HEK293 (cell line): ENCODE data around the gene CDKAL1.

Experiments
- BCL11A ChIP-seq: fragments of 450-650 bp; formaldehyde crosslinking; IDR thresholded peaks from 2 replicates; pipeline ENCODE4 v1.5.1; 2016; ENCODE audit warnings: low read depth, missing biosample characterization, missing genetic modification characterization
- GLI2 ChIP-seq: fragments of 450-650 bp; formaldehyde crosslinking; IDR thresholded peaks from 2 replicates; pipeline ENCODE4; 2017; ENCODE audit warnings: missing biosample characterization, missing genetic modification characterization, low read depth, borderline replicate concordance
- GLIS2 ChIP-seq: fragments of 450-650 bp; formaldehyde crosslinking; IDR thresholded peaks from 2 replicates; pipeline ENCODE4 v1.5.1; 2016; ENCODE audit warnings: missing biosample characterization, missing genetic modification characterization
- KLF10 ChIP-seq: fragments of 450-650 bp; IDR thresholded peaks from 2 replicates; pipeline ENCODE4 v1.5.1; 2018; ENCODE audit warnings: missing biosample characterization, mild to moderate bottlenecking, missing genetic modification characterization
- OSR2 ChIP-seq: fragments of 450-650 bp; formaldehyde crosslinking; IDR thresholded peaks from 2 replicates; pipeline ENCODE4 v1.5.1; 2016; ENCODE audit warnings: missing biosample characterization, missing genetic modification characterization
- OVOL3 ChIP-seq: fragments of 450-650 bp; formaldehyde crosslinking; IDR thresholded peaks from 2 replicates; pipeline ENCODE4 v1.5.1; 2016; ENCODE audit warnings: missing biosample characterization, missing genetic modification characterization
- PRDM1 ChIP-seq: fragments of 450-650 bp; formaldehyde crosslinking; IDR thresholded peaks from 2 replicates; pipeline ENCODE4; 2016; ENCODE audit warnings: missing biosample characterization, missing genetic modification characterization
- SP7 ChIP-seq: fragments of 450-650 bp; formaldehyde crosslinking; IDR thresholded peaks from 2 replicates; pipeline ENCODE4 v1.5.1; 2016; ENCODE audit warnings: missing biosample characterization, missing genetic modification characterization
- TRIM28 ChIP-seq: IDR thresholded peaks from 2 replicates; pipeline ENCODE4 v1.6.1; 2011; ENCODE audit warnings: low read length, control low read depth, borderline replicate concordance
- ZBTB17 ChIP-seq: fragments of 450-650 bp; formaldehyde crosslinking; IDR thresholded peaks from 2 replicates; pipeline ENCODE4 v1.5.1; 2016; ENCODE audit warnings: missing biosample characterization, missing genetic modification characterization
- ZNF121 ChIP-seq: fragments of 450-650 bp; formaldehyde crosslinking; IDR thresholded peaks from 2 replicates; pipeline ENCODE4 v1.5.1; 2016; ENCODE audit warnings: missing biosample characterization, missing genetic modification characterization
- ZNF184 ChIP-seq: fragments of 450-650 bp; IDR thresholded peaks from 2 replicates; pipeline ENCODE4 v1.5.1; 2018; ENCODE audit warnings: missing biosample characterization, mild to moderate bottlenecking, missing genetic modification characterization
- ZNF335 ChIP-seq: fragments of 450-650 bp; formaldehyde crosslinking; conservative IDR thresholded peaks from 2 replicates; pipeline ENCODE4 v1.5.1; 2016; ENCODE audit warnings: missing biosample characterization, missing genetic modification characterization
- ZNF416 ChIP-seq: fragments of 450-650 bp; formaldehyde crosslinking; IDR thresholded peaks from 2 replicates; pipeline ENCODE4 v1.5.1; 2016; ENCODE audit warnings: missing biosample characterization, missing genetic modification characterization
- ZNF426 ChIP-seq: fragments of 450-650 bp; formaldehyde crosslinking; IDR thresholded peaks from 2 replicates; pipeline ENCODE4 v1.5.1; 2017; ENCODE audit warnings: missing biosample characterization, missing genetic modification characterization, mild to moderate bottlenecking, inconsistent platforms, moderate library complexity
- ZNF501 ChIP-seq: fragments of 450-650 bp; formaldehyde crosslinking; IDR thresholded peaks from 2 replicates; pipeline ENCODE4 v1.5.1; 2016; ENCODE audit warnings: missing biosample characterization, missing genetic modification characterization
- ZNF530 ChIP-seq: fragments of 450-650 bp; formaldehyde crosslinking; IDR thresholded peaks from 2 replicates; pipeline ENCODE4 v1.5.1; 2016; ENCODE audit warnings: low read depth, missing biosample characterization, missing genetic modification characterization
- ZNF664 ChIP-seq: fragments of 450-650 bp; formaldehyde crosslinking; IDR thresholded peaks from 2 replicates; pipeline ENCODE4 v1.5.1; 2016; ENCODE audit warnings: missing biosample characterization, missing genetic modification characterization
- ZNF701 ChIP-seq: fragments of 450-650 bp; formaldehyde crosslinking; IDR thresholded peaks from 2 replicates; pipeline ENCODE4 v1.5.1; 2016; ENCODE audit warnings: missing biosample characterization, missing genetic modification characterization
- ZNF785 ChIP-seq: fragments of 450-650 bp; formaldehyde crosslinking; IDR thresholded peaks from 2 replicates; pipeline ENCODE4 v1.5.1; 2016; ENCODE audit warnings: missing biosample characterization, missing genetic modification characterization
- ZNF843 ChIP-seq: fragments of 450-650 bp; formaldehyde crosslinking; IDR thresholded peaks from 2 replicates; pipeline ENCODE4 v1.5.1; 2016; ENCODE audit warnings: missing biosample characterization, missing genetic modification characterization
- ZSCAN30 ChIP-seq: fragments of 450-650 bp; IDR thresholded peaks from 2 replicates; pipeline ENCODE4 v1.5.1; 2018; ENCODE audit warnings: missing biosample characterization, mild to moderate bottlenecking, missing genetic modification characterization, moderate library complexity
- TF ChIP-seq, protein P1 (sequence below): fragments of 450-650 bp; formaldehyde crosslinking; IDR thresholded peaks from 2 replicates; pipeline ENCODE4 v1.5.1; 2017; ENCODE audit warnings: missing biosample characterization, missing genetic modification characterization
- TF ChIP-seq, protein P2 (sequence below): fragments of 450-650 bp; formaldehyde crosslinking; IDR thresholded peaks from 2 replicates; pipeline ENCODE4 v1.5.1; 2016; ENCODE audit warnings: missing biosample characterization, missing genetic modification characterization
- TF ChIP-seq, protein P3 (sequence below): fragments of 450-650 bp; formaldehyde crosslinking; IDR thresholded peaks from 2 replicates; pipeline ENCODE4 v1.5.1; 2016; ENCODE audit warnings: missing biosample characterization, missing genetic modification characterization, borderline replicate concordance
- TF ChIP-seq, protein P4 (sequence below): fragments of 450-650 bp; formaldehyde crosslinking; IDR thresholded peaks from 2 replicates; pipeline ENCODE4 v1.5.1; 2017; ENCODE audit warnings: missing biosample characterization, missing genetic modification characterization
- TF ChIP-seq, protein P5 (sequence below): fragments of 450-650 bp; formaldehyde crosslinking; conservative IDR thresholded peaks from 2 replicates; pipeline ENCODE4 v1.5.1; 2016; ENCODE audit warnings: low read depth, missing biosample characterization, missing genetic modification characterization

Gene CDKAL1

DNA sequence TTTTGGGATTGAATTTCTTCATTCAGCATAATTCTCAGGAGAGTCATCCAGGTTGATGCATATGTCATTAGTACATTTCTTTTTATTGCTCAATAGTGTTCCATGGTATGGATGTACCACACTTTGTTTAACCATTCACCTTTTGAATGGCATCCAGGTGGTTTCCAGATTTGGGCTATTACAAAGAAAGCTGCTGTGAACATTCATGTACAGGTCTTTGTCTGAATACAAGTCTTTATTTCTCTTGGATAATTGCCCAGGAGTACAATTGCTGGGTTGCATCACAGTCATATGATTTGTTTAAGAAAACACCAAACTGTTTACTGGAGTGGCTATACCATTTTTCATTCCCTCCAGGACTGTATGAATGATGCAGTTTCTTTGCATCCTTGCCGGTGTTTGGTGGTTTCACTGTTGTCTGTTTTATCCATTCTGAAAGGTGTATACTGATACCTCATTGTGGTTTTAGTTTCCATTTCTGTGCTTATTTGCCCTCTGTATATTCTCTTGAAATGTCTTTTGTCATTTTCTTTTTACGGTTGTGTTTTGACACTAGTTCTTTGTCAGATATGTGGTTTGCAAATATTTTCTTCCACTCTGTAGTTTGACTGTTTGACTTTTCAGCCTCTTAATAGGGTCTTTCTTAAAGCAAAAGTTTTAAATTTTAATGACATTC lies 8.8 kb downstream of the CDKAL1 start (continued):
- TF ChIP-seq ZSCAN30 (tag by site-specific recombination) (peak; percentile 47; the same call in 1 of the 2 replicates), GLIS2 (tag by site-specific recombination) (no peak), ZNF184 (tag by site-specific recombination) (peak; percentile 86), ZNF664 (no peak), ZNF121 (tag by site-specific recombination) (no peak), ZNF701 (tag by site-specific recombination) (no peak), ZNF843 (tag by site-specific recombination) (0 out of 2 replicates have a peak, but pooled peaks have one; percentile 25), ZBTB17 (tag by site-specific recombination) (peak; percentile 68), ZNF426 (no peak), ZNF501 (no peak), PRDM1 (tag by site-specific recombination) (peak; percentile 67), SP7 (tag by site-specific recombination) (peak; percentile 82; the same call in 1 of the 2 replicates), ZNF335 (tag by site-specific recombination) (0 out of 2 replicates have a peak, but pooled peaks have one; percentile 23), GLI2 (tag by site-specific recombination) (0 out of 2 replicates have a peak, but pooled peaks have one; percentile 1), OSR2 (tag by site-specific recombination) (peak; percentile 69), OVOL3 (peak; percentile 13; the same call in 1 of the 2 replicates), TRIM28 (peak; percentile 74; the same call in 1 of the 2 replicates), BCL11A (tag by site-specific recombination) (0 out of 2 replicates have a peak, but pooled peaks have one; percentile 27), KLF10 (tag by site-specific recombination) (0 out of 2 replicates have a peak, but pooled peaks have one; percentile 55), ZNF785 (tag by site-specific recombination) (no peak), ZNF530 (tag by site-specific recombination) (no peak), ZNF416 (tag by site-specific recombination) (no peak)
- TF ChIP-seq, protein P1, sequence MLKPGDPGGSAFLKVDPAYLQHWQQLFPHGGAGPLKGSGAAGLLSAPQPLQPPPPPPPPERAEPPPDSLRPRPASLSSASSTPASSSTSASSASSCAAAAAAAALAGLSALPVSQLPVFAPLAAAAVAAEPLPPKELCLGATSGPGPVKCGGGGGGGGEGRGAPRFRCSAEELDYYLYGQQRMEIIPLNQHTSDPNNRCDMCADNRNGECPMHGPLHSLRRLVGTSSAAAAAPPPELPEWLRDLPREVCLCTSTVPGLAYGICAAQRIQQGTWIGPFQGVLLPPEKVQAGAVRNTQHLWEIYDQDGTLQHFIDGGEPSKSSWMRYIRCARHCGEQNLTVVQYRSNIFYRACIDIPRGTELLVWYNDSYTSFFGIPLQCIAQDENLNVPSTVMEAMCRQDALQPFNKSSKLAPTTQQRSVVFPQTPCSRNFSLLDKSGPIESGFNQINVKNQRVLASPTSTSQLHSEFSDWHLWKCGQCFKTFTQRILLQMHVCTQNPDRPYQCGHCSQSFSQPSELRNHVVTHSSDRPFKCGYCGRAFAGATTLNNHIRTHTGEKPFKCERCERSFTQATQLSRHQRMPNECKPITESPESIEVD (tag by site-specific recombination), result peak; percentile 73
- TF ChIP-seq, protein P2, sequence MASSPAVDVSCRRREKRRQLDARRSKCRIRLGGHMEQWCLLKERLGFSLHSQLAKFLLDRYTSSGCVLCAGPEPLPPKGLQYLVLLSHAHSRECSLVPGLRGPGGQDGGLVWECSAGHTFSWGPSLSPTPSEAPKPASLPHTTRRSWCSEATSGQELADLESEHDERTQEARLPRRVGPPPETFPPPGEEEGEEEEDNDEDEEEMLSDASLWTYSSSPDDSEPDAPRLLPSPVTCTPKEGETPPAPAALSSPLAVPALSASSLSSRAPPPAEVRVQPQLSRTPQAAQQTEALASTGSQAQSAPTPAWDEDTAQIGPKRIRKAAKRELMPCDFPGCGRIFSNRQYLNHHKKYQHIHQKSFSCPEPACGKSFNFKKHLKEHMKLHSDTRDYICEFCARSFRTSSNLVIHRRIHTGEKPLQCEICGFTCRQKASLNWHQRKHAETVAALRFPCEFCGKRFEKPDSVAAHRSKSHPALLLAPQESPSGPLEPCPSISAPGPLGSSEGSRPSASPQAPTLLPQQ (tag by site-specific recombination), result 0 out of 2 replicates have a peak, but pooled peaks have one; percentile 60
- TF ChIP-seq, protein P3, sequence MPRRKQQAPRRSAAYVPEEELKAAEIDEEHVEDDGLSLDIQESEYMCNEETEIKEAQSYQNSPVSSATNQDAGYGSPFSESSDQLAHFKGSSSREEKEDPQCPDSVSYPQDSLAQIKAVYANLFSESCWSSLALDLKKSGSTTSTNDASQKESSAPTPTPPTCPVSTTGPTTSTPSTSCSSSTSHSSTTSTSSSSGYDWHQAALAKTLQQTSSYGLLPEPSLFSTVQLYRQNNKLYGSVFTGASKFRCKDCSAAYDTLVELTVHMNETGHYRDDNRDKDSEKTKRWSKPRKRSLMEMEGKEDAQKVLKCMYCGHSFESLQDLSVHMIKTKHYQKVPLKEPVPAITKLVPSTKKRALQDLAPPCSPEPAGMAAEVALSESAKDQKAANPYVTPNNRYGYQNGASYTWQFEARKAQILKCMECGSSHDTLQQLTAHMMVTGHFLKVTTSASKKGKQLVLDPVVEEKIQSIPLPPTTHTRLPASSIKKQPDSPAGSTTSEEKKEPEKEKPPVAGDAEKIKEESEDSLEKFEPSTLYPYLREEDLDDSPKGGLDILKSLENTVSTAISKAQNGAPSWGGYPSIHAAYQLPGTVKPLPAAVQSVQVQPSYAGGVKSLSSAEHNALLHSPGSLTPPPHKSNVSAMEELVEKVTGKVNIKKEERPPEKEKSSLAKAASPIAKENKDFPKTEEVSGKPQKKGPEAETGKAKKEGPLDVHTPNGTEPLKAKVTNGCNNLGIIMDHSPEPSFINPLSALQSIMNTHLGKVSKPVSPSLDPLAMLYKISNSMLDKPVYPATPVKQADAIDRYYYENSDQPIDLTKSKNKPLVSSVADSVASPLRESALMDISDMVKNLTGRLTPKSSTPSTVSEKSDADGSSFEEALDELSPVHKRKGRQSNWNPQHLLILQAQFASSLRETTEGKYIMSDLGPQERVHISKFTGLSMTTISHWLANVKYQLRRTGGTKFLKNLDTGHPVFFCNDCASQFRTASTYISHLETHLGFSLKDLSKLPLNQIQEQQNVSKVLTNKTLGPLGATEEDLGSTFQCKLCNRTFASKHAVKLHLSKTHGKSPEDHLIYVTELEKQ (tag by site-specific recombination), result 0 out of 2 replicates have a peak, but pooled peaks have one; percentile 59
- TF ChIP-seq, protein P4, sequence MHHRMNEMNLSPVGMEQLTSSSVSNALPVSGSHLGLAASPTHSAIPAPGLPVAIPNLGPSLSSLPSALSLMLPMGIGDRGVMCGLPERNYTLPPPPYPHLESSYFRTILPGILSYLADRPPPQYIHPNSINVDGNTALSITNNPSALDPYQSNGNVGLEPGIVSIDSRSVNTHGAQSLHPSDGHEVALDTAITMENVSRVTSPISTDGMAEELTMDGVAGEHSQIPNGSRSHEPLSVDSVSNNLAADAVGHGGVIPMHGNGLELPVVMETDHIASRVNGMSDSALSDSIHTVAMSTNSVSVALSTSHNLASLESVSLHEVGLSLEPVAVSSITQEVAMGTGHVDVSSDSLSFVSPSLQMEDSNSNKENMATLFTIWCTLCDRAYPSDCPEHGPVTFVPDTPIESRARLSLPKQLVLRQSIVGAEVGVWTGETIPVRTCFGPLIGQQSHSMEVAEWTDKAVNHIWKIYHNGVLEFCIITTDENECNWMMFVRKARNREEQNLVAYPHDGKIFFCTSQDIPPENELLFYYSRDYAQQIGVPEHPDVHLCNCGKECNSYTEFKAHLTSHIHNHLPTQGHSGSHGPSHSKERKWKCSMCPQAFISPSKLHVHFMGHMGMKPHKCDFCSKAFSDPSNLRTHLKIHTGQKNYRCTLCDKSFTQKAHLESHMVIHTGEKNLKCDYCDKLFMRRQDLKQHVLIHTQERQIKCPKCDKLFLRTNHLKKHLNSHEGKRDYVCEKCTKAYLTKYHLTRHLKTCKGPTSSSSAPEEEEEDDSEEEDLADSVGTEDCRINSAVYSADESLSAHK (tag by site-specific recombination), result peak; percentile 86
- TF ChIP-seq, protein P5, sequence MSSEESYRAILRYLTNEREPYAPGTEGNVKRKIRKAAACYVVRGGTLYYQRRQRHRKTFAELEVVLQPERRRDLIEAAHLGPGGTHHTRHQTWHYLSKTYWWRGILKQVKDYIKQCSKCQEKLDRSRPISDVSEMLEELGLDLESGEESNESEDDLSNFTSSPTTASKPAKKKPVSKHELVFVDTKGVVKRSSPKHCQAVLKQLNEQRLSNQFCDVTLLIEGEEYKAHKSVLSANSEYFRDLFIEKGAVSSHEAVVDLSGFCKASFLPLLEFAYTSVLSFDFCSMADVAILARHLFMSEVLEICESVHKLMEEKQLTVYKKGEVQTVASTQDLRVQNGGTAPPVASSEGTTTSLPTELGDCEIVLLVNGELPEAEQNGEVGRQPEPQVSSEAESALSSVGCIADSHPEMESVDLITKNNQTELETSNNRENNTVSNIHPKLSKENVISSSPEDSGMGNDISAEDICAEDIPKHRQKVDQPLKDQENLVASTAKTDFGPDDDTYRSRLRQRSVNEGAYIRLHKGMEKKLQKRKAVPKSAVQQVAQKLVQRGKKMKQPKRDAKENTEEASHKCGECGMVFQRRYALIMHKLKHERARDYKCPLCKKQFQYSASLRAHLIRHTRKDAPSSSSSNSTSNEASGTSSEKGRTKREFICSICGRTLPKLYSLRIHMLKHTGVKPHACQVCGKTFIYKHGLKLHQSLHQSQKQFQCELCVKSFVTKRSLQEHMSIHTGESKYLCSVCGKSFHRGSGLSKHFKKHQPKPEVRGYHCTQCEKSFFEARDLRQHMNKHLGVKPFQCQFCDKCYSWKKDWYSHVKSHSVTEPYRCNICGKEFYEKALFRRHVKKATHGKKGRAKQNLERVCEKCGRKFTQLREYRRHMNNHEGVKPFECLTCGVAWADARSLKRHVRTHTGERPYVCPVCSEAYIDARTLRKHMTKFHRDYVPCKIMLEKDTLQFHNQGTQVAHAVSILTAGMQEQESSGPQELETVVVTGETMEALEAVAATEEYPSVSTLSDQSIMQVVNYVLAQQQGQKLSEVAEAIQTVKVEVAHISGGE, result no peak
